GM19455 (cell line): ENCODE measurements around the gene ADAMTS13.
"Not testable (repeated sequence)": the region's sequence is repeated elsewhere in the genome, so short reads cannot be mapped to it uniquely, and the experiment has no call there.

Experiments
- ATAC-seq: cut with Tn5 transposase; IDR thresholded peaks from one replicate; pipeline ENCODE4 v1.9.1; 2021; ENCODE audit not compliant: unreplicated experiment

Gene ADAMTS13

DNA sequence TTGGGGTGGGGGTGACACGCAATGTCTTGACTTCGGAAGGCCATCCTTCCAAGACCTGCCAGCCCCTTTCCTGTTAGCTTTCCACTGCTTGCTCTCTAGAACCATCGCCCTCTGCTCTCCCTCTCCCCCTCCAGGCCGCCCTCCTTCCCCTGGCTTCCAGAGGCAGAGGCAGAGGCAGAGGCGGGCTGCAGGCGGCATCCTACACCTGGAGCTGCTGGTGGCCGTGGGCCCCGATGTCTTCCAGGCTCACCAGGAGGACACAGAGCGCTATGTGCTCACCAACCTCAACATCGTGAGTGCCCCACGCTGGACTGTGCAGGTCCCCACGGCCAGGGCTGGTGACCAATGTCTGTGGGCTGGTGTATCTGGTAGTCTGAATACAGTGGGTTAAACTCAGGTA is 2.0 kb downstream of the ADAMTS13 start:
- no peak for ATAC-seq

DNA sequence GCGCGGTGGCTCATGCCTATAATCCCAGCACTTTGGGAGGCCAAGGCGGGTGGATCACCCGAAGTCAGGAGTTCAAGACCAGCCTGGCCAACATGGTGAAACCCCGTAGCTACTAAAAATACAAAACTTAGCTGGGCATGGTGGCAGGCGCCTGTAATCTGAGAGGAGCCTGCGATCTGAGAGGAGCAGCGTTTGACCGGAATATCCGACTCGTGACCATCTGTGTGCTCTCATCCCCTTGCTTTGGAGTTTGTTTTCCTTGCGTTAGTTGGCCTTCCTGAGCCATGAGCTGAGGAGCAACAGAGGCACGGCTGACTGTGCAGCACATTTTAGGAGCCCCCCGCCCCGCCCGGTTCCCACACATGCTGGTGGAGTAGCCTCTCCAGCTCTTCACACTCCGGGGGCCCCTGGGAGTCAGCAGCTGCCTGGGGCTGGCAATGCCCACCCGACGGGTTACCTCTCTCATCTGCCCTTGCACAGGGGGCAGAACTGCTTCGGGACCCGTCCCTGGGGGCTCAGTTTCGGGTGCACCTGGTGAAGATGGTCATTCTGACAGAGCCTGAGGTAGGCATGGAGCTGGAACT is 3.0 kb downstream of the ADAMTS13 start:
- no peak for ATAC-seq

DNA sequence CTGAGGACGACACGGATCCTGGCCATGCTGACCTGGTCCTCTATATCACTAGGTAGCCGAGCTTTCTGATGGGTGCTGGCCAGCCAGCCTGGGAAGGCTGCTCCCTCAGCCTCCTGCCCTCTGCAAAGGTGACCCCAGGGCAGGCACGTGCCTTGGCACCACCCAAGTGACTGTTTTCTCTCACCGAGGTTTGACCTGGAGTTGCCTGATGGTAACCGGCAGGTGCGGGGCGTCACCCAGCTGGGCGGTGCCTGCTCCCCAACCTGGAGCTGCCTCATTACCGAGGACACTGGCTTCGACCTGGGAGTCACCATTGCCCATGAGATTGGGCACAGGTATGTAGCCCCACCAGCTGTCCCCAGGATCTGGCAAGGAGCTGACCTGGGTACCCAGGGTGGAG is 3.8 kb downstream of the ADAMTS13 start:
- ATAC-seq: no peak

DNA sequence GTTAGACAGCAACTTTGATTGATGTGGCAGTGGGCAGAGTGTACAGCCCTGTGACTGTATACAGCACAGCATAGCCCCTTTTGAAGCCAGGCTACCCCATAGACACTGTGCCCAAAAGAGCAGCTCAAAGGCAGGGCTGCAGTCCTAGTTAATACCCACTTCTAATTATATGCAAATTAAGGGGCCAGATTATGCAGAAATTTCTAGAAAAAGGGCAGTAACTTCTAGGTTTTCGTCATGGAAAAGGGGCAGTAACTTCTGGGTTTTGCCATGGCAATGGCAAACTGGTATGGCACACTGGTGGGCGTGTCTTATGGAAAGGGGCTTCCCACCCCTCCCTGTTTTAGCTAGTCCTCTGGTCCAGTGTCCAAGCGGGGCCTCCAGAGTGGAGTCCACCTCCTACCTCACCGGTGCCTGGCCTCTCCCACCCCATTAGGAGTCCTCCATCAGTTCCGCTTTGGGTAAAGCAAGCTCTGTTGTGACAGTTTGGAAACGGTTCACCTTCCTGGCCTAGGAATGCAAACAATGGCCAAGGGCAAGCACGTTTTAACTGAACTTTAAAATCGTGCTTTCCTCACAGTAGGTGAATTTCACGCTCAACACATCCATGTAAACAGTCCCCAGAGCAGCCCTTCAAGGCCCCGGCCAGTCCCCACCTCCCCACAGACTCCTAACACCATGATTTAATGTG is 5.6 kb downstream of the ADAMTS13 start:
- no peak for ATAC-seq

DNA sequence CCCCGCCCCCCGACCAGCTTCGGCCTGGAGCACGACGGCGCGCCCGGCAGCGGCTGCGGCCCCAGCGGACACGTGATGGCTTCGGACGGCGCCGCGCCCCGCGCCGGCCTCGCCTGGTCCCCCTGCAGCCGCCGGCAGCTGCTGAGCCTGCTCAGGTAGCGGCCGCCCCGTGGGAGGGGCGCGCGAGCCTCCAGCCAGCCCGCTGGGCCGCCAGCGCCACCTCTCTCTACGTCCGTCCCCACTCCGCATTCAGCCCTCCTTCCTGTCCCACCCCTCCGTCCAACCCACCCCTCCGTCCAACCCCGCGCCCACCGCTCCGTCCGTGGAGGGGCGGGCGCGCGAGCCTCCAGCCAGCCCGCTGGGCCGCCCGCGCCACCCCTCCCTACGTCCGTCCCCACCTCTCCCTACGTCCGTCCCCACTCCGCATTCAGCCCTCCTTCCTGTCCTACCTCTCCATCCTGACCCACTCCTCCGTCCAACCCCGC is 6.5 kb downstream of the ADAMTS13 start:
- no peak for ATAC-seq

DNA sequence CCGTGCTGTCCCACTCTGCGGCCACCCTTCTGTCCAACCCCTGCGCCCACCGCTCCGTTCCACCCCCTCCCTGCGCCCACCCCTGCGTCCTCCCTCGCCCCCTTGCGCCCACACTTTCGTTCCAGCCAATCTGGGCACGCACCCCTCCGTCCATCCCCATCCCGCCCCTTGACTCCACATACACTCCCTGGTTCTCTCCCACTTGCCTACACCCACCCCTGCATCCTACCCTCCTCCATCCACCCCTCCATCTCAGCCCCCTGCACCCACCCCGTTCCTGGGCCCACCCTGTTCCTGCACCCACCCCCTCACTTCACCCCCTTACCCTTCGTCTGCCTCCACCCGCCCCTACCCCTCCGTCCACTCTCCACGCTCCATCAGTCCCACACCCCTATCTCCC is 7.0 kb downstream of the ADAMTS13 start:
- no peak for ATAC-seq

DNA sequence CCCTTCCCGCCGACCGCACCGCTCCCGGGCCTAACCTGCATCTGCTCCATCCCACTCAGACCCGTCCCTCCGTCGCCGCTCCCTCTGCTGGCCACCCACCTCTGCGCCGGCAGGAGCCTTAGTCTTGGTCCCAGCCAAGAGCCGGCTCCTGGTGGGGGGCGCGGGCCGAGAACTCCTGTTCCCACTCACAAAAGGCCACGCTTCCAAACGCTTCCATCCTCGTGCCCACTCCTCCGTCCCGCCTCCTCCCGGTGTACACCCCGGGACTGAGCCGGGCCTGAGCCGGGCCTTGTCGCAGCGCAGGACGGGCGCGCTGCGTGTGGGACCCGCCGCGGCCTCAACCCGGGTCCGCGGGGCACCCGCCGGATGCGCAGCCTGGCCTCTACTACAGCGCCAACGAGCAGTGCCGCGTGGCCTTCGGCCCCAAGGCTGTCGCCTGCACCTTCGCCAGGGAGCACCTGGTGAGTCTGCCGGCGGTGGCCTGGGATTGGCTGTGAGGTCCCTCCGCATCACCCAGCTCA is 7.5 kb downstream of the ADAMTS13 start:
- ATAC-seq: no peak

DNA sequence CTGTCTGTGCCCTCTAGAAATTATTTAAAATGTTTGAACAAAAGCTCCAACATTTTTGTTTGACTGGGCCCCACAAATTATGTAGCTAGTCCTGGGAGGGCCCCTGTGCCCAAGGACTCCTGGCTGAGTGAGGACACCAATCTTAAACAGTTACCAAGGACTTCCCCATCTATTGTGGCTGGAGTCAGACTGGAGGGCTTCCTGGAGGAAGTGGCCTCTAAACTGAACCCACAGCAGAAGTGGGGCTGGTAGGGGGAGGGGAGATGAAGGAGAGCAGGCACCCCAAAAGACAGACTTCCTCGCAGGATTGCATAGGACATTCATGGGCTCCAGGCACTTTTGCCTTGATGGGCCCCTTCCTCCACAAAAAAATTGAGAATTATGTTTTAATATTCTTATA is 8.1 kb downstream of the ADAMTS13 start:
- ATAC-seq: no peak

DNA sequence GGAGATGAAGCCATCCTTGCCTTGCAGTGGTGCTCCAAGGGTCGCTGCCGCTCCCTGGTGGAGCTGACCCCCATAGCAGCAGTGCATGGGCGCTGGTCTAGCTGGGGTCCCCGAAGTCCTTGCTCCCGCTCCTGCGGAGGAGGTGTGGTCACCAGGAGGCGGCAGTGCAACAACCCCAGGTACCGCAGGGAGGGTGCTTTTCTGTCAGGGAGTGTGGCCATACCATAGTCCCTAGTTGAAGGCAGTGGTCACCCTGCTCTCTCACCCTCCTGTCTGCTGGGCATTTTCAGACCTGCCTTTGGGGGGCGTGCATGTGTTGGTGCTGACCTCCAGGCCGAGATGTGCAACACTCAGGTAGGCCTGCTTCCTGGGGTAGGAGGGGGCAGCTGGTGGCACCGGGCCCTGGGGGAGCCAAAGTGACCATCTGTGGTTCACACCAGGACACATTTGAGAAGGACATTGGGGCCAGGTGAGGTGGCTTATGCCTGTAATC is 11.2 kb downstream of the ADAMTS13 start:
- no peak for ATAC-seq

DNA sequence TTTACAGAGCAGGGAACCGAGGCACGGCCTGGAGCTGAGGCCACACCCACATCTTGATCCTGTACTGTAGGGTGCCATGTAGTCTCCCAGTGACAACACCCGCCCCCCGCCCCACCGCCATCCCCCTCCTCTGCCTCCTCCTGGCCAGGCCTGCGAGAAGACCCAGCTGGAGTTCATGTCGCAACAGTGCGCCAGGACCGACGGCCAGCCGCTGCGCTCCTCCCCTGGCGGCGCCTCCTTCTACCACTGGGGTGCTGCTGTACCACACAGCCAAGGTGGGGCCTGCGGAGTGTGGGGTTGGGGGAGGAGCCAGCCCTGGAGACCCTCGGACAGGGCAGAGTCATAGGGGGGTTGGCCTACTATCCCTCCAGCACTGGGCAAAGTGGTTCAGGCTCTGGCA is 14.5 kb downstream of the ADAMTS13 start:
- no peak for ATAC-seq

DNA sequence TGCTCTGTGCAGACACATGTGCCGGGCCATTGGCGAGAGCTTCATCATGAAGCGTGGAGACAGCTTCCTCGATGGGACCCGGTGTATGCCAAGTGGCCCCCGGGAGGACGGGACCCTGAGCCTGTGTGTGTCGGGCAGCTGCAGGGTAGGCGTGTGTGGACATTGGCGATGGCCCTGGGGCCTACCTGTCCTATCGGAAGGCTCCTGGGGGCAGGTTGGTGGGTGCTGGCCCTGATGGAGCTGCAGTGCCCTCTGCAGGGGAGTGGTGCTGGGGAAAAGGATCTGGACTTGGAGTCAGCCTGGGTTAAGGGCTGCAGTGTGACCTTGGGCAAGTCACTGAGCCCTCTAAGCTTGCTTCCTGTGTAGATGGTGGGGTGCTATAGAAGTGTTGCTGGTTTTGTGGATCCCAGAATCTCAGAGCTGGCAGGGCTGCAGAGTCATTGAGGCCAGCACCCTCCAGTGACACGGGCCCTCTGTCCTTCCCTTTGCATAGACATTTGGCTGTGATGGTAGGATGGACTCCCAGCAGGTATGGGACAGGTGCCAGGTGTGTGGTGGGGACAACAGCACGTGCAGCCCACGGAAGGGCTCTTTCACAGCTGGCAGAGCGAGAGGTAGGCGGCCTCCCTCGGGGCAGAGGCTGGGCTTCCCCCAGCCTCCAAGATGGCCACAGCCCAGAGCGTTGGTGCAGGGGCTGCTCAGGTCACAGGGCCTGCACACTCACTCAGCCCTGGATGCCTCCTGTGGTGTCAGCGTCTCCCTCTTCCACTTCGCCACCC is 15.8 kb downstream of the ADAMTS13 start:
- ATAC-seq: no peak

DNA sequence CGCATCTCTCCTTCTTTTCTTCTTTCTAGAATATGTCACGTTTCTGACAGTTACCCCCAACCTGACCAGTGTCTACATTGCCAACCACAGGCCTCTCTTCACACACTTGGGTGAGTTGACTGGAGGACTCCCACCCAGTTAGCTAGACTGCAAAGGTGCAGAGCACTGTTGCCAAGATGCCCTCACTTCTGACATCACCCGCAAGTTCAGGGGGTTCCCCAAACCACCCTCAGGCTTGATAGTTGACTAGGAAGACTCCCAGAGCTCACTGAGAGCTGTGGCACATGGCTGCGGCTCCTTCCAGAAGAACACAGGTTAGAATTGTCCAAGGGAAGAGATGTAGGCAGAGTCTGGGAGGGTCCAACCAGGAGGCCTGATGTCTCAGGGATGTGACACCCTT is 17.2 kb downstream of the ADAMTS13 start:
- ATAC-seq: no peak

DNA sequence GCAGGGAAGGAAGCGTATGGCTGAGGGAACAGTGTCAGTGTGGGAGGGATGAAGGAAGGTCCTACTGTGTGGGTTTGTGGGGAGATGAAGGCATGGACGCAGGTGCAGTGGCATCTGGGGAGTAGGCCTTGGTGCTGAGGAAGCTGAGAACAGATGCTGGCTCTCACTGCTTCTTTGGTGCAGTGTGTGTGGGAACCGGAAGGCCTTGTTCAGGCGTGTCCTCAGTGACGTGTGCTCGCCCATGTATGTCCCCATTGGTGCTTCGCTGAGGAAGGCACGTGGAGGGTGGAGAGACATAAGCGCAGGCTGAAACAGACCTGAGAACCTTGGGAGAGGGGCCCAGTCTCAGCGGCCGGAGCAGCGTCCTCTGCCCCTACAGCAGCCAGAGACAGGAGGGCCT is 18.7 kb downstream of the ADAMTS13 start:
- ATAC-seq: no peak

DNA sequence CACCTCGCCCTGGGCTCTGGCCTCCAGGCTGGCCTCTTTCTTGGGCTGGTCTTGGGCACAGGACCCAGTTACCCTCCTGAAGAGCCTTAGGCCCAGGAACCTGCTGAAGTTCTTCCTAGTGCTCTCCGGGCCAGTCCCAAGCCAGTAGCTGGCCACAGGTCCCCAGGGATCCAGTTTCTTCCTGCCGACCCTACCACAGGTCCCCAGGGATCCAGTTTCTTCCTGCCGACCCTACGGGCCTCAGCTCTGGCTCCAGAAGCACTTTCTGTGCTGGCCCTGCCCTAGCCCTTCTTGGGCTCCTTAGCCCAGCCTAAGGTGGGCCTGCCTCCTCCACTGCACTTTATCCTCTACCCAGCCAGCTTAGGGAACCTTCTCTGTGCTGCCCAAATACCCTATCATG is 19.4 kb downstream of the ADAMTS13 start:
- no peak for ATAC-seq

DNA sequence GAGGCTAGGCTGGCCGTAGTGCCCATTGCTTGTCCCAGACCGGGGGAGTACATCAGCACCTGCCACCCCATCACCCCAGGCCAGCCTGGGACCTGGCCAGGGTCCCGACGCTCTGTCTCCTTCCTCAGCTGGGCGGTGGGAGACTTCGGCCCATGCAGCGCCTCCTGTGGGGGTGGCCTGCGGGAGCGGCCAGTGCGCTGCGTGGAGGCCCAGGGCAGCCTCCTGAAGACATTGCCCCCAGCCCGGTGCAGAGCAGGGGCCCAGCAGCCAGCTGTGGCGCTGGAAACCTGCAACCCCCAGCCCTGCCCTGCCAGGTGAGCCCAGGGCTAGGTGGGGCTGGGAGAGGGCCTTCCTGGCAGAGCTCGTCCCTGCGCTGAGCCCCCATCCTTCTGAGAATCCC is 21.1 kb downstream of the ADAMTS13 start:
- ATAC-seq: no peak

DNA sequence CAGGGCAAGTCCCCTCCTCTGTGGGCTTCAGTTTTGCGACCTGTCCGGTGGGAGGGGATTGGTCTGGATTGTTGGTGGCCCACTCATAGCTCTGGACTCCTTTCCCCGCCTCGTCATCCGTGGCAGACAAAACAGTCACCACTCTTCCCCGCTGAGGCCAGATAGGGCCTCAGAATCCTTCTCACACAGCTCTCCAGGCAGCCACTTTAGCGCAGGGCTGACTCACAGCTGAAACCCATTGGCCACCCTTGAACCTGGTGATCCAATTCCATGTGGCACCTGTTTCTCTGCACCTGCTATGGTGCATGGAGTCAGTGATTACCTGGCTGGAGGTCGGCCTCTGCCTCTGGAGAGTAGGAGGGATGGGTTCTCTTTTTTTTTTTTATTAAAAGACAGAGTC is 21.8 kb downstream of the ADAMTS13 start:
- no peak for ATAC-seq

DNA sequence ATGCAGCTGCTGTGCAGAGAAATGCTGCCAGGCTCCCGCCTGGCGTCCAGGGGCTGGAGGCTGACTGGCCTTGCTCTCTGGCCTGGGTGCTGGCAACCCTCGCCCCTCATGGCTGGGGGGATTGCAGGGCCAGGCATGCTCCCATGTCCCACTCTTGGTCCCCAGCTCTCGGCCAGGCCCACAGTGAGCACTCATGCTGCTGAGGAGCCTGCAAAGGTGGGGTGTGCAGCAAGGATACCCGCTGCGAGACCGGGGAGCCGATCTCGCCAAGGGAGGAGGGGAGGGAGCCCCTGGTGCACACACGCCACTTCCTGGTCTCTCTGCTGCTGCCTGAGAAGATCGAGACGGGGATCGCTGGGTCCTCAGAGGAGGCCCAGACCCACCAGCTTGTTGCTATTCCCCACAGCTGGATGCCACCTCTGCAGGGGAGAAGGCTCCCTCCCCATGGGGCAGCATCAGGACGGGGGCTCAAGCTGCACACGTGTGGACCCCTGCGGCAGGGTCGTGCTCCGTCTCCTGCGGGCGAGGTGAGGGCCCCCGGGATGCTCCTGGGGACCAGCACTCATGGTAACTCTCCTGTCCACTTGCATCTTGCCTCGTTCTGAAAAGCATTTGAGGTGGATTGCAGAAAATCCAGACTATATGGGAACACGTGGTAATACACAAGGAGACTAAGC is 23.3 kb downstream of the ADAMTS13 start:
- ATAC-seq: no peak

DNA sequence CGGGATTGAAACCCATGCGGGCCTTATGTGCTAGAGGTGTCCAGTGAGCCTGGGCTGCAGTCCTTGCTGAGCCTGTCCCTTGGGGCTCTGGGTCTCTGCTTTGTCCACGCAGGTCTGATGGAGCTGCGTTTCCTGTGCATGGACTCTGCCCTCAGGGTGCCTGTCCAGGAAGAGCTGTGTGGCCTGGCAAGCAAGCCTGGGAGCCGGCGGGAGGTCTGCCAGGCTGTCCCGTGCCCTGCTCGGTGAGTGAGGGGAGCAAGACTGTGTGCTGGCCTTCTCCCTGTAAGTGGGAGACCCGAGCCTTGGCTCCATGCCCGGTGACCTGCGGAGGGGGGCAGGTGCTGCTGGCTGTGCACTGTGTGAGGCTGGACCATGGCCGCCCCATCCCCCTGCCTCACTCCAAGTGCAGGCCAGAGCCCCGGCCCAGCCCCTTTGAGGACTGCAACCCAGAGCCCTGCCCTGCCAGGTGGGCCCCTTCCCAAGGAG is 26.4 kb downstream of the ADAMTS13 start:
- no peak for ATAC-seq

DNA sequence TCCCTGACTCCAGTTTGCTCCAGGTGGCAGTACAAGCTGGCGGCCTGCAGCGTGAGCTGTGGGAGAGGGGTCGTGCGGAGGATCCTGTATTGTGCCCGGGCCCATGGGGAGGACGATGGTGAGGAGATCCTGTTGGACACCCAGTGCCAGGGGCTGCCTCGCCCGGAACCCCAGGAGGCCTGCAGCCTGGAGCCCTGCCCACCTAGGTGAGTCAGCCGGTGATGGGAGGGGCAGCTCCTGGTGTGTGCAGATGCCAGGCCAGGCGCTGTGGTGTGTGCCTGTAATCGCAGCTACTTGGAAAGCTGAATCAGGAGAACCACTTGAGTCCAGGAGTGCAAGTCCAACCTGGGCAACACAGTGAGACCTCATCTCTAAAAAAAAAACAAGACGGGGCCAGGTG is 27.6 kb downstream of the ADAMTS13 start:
- ATAC-seq: no peak

DNA sequence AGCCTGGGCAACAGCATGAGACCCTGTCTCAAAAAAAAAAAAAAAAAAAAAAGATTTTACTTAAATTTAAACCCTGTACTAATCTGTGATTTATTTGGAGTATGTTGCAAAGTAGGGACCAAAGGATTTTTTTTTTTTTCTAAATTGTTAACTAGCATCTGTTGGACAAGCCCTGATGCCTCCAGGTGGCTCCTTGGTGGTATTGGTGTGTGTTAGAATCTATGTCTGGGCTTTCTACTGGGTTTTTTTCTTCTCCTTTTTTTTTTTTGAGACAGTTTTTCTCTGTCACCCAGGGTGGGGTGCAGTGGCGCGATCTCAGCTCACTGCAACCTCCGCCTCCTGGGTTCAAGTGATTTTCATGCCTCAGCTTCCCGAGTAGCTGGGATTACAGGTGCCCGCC is 29.7 kb downstream of the ADAMTS13 start:
- not testable (repeated sequence) for ATAC-seq

DNA sequence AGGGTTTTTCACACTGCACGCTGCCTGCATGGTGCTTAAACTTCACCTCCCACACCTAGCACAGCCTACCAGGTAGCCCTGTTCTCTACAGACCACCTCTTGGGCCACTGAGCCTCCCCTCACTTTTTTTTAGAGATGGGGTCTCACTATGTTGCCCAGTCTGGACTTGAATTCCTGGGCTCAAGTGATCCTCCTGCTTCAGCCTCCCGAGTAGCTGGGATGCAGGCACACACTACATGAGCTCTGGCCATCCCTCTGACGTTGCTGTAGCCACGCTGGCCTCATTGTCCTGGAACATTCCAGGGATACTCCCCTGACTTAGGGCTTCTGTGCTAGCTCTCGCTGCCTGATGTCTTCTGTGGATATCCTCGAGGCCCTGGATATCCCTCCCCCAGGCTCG is 30.4 kb downstream of the ADAMTS13 start:
- no peak for ATAC-seq
